HepG2 (cell line): Measurements from ENCODE around the gene CPLANE2. TPM values are rescaled to one million over a fixed set of nuclear protein-coding genes. Genes with fewer than 3 reads are reported as not detected.

Source experiments
- ATAC-seq: fragments of 200-7000 bp; cut with Tn5 transposase; 3 replicates; pipeline ENCODE4 v1.9.1; 2020; ENCODE audit warnings: mild to moderate bottlenecking, moderate library complexity
- BruUV-seq: library from RNA; stranded (reverse); fragments of 400-500 nt; replicated peaks from 2 replicates; lab custom pipeline; 2021; lab: Mats Ljungman, UMichigan
- CTCF ChIA-PET: fragments of 300-600 bp; formaldehyde crosslinking; extraction: SDS; loops from one replicate; lab custom pipeline; 2021; ENCODE audit warnings: low total read pairs, inconsistent platforms, low intra/inter-chr PET ratio; lab: Yijun Ruan, JAX
- POLR2A ChIA-PET: fragments of 350-600 bp; sonication (Branson Sonifier 250); formaldehyde crosslinking; loops from one replicate; lab custom pipeline; 2020; ENCODE audit warnings: antibody characterized with exemption, inconsistent platforms; lab: Yijun Ruan, JAX
- DNase-seq: peaks from one replicate; pipeline ENCODE4 v3.0.0-alpha.2; 2015; ENCODE audit warnings: low spot score
- FAIRE-seq: peaks from 3 replicates; lab custom pipeline; 2011; peaks lifted over from hg19 to GRCh38; lab: Jason Lieb, UNC
- H2AFZ ChIP-seq: one replicate; pipeline ENCODE4 v1.6.1; 2011; ENCODE audit warnings: low read length, inconsistent platforms
- H3K27ac ChIP-seq: fragments of 300-600 bp; 3 replicates; pipeline ENCODE4 v1.8.0; 2011; ENCODE audit warnings: mixed run types, mild to moderate bottlenecking, mixed read lengths, low read length, inconsistent platforms; ENCODE audit not compliant: insufficient read depth; ENCODE audit errors: extremely low read length
- H3K27me3 ChIP-seq, 2 experiments: fragments of 200-600 bp in 1 of 2; 2 replicates in 1 of 2; 3 replicates in 1 of 2; pipeline versions ENCODE4 v1.6.0 to v1.8.0; 2011; ENCODE audit warnings: low read length in 2 of 2, mild to moderate bottlenecking in 2 of 2, moderate library complexity in 2 of 2, inconsistent platforms in 1 of 2; ENCODE audit not compliant: insufficient read depth in 2 of 2, control insufficient read depth in 1 of 2
- H3K36me3 ChIP-seq, 2 experiments: fragments of 200-600 bp in 1 of 2; replicated peaks in 1 of 2; 2 replicates in 1 of 2; 3 replicates in 1 of 2; pipeline versions ENCODE4 v1.5.1 to v1.8.0; 2011; ENCODE audit warnings: low read length in 2 of 2, inconsistent platforms in 1 of 2; ENCODE audit not compliant: insufficient read depth in 2 of 2, control insufficient read depth in 1 of 2
- H3K4me1 ChIP-seq: 2 replicates; pipeline ENCODE4 v1.5.1; 2012; ENCODE audit warnings: low read length, inconsistent platforms; ENCODE audit not compliant: insufficient read depth
- H3K4me2 ChIP-seq: 2 replicates; pipeline ENCODE4 v1.6.0; 2011; ENCODE audit warnings: low read depth, low read length, inconsistent platforms
- H3K4me3 ChIP-seq, 3 experiments: fragments of 200-600 bp in 1 of 3; sonication (generic), shearing (Covaris generic) in 1 of 3; replicated peaks in 1 of 3; 2 replicates each; pipeline ENCODE4 v1.5.1; 2011 to 2016; ENCODE audit warnings: low read length in 3 of 3, inconsistent platforms in 2 of 3, low read depth in 2 of 3, mild to moderate bottlenecking in 2 of 3, control low read depth in 1 of 3, mixed read lengths in 1 of 3; ENCODE audit not compliant: insufficient read depth in 1 of 3
- H3K79me2 ChIP-seq: one replicate; pipeline ENCODE4 v1.6.1; 2011; ENCODE audit warnings: low read length, inconsistent platforms; ENCODE audit not compliant: insufficient read depth
- H3K9ac ChIP-seq: 2 replicates; pipeline ENCODE4 v1.6.0; 2011; ENCODE audit warnings: mild to moderate bottlenecking, low read depth, low read length, inconsistent platforms; ENCODE audit not compliant: insufficient read depth
- H3K9me3 ChIP-seq: 2 replicates; pipeline ENCODE4 v1.5.1; 2012; ENCODE audit warnings: mild to moderate bottlenecking, low read length
- H4K20me1 ChIP-seq: 2 replicates; pipeline ENCODE4 v1.6.0; 2011; ENCODE audit warnings: inconsistent platforms, mild to moderate bottlenecking, low read length, moderate library complexity; ENCODE audit not compliant: insufficient read depth
- NFIB ChIP-seq: sonication (generic); formaldehyde crosslinking; IDR thresholded peaks from 2 replicates; pipeline ENCODE4 v1.9.0; 2021; ENCODE audit warnings: missing genetic modification reagents, mild to moderate bottlenecking, borderline replicate concordance
- PRMT3 ChIP-seq: sonication (generic); formaldehyde crosslinking; IDR thresholded peaks from 2 replicates; pipeline ENCODE4 v1.8.1; 2022; ENCODE audit warnings: low read depth, mild to moderate bottlenecking, moderate library complexity, missing genetic modification reagents, borderline replicate concordance
- SMAD1 ChIP-seq: sonication (generic); formaldehyde crosslinking; IDR thresholded peaks from 2 replicates; pipeline ENCODE4 v1.4.0; 2020; ENCODE audit warnings: missing genetic modification reagents, low read depth, mild to moderate bottlenecking, borderline replicate concordance
- SUZ12 ChIP-seq: fragments of 150-350 bp; IDR thresholded peaks from 2 replicates; pipeline ENCODE4 v1.6.1; 2014; ENCODE audit warnings: low read depth, low read length
- TOPORS ChIP-seq: sonication (generic); formaldehyde crosslinking; IDR thresholded peaks from 2 replicates; pipeline ENCODE4 v1.8.0; 2023; ENCODE audit warnings: mild to moderate bottlenecking, missing genetic modification reagents
- ZFAT ChIP-seq: sonication (generic); formaldehyde crosslinking; conservative IDR thresholded peaks from 2 replicates; pipeline ENCODE4 v1.8.1; 2023; ENCODE audit warnings: missing genetic modification reagents, inconsistent platforms
- ZFP36 ChIP-seq: fragments of 150-350 bp; IDR thresholded peaks from 2 replicates; pipeline ENCODE4 v1.6.1; 2018; ENCODE audit warnings: borderline replicate concordance, low read length, low read depth; ENCODE audit not compliant: partially characterized antibody
- ZNF136 ChIP-seq: sonication (generic); formaldehyde crosslinking; IDR thresholded peaks from 2 replicates; pipeline ENCODE4 v1.8.1; 2022; ENCODE audit warnings: low read depth, mild to moderate bottlenecking, moderate library complexity, missing genetic modification reagents
- ZNF251 ChIP-seq: sonication (generic); formaldehyde crosslinking; IDR thresholded peaks from 2 replicates; pipeline ENCODE4 v1.9.0; 2021; ENCODE audit warnings: mild to moderate bottlenecking, missing genetic modification reagents
- ZNF607 ChIP-seq: sonication (generic); formaldehyde crosslinking; IDR thresholded peaks from 2 replicates; pipeline ENCODE4 v1.5.1; 2020; ENCODE audit warnings: missing genetic modification reagents, mild to moderate bottlenecking, borderline replicate concordance
- ZNF629 ChIP-seq: sonication (generic); formaldehyde crosslinking; conservative IDR thresholded peaks from 2 replicates; pipeline ENCODE4 v1.5.0; 2020; ENCODE audit warnings: missing genetic modification reagents
- WGBS: methylation state at CpG from one replicate; pipeline ENCODE4 v1.1.6; 2017; ENCODE audit warnings: low lambda C conversion rate; 5-methylcytosine and 5-hydroxymethylcytosine counted together
- in situ Hi-C: cut with HindIII; loops from 2 replicates; pipeline ENCODE4 v1.10.0; 2017; ENCODE audit warnings: low pct_unique_long_range_greater_than_20kb; ENCODE audit not compliant: extremely low pct_ligation_motif_present
- intact Hi-C: fragments of 100-400 bp; cut with micrococcal nuclease; formaldehyde crosslinking; loops from one replicate; pipeline ENCODE4 v1.10.0; 2022; ENCODE audit not compliant: unreplicated experiment
- polyA plus RNA-seq, 8 experiments: library from polyadenylated mRNA; depleted of rRNA in 3 of 8; stranded (reverse) in 7 of 8; unstranded in 1 of 8; fragments of >200 nt; fragmentation: Illumina TruSeq in 4 of 8; extraction: Trizol in 4 of 8; gene quantifications; 2 replicates each; pipeline versions ENCODE4 v1.2.1 to v1.2.3, GENCODE V29; 2011 to 2016; ENCODE audit warnings: low read depth in 4 of 8, missing spikeins in 1 of 8, mixed read lengths in 1 of 8; ENCODE audit not compliant: insufficient read depth in 1 of 8
- total RNA-seq, 5 experiments: library from RNA; depleted of rRNA; stranded (reverse); fragments of >200 nt; fragmentation: Illumina TruSeq; extraction: Trizol; gene quantifications; 2 replicates each; pipeline ENCODE4 v1.2.3, GENCODE V29; 2016; ENCODE audit warnings: low read depth in 1 of 5

Gene CPLANE2
- total and polyA plus RNA-seq, 2 of the 13 experiments (the other 11 are each of a cell fraction or from before 2014, with no cell fraction given) = 0.29 to 1.6 TPM

DNA sequence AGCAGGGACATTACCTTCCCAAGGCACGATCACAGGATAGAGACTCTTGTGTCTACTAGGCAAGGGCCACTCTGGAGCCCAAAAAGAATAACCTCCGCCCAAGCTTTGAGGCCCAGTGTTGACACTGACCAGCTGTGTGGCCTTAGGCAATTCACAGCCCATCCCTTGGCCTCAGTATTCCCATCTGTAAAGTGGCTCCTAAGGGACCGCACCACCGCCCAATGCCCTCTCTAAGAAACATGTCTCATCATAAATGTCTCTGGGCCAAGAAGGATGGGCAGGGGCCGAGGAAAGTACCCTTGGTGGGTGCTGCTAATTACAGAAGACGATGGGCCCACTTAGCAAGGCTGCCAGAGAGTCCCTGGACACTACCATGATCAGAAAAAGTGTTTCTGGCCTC, 25.2 kb downstream of the CPLANE2 start:
- CTCF ChIA-PET = no interaction called here
- Histone ChIP-seq H3K79me2 (no peaks in the 10 kb centered on the region), H3K4me3 (no peak overlapping the region), H3K27ac (no peak overlapping the region), H3K4me2 (peak overlapping the region; percentile 40; the same call in 1 of the 2 replicates), H3K36me3 (no peaks in the 10 kb centered on the region), H2AFZ (no peak overlapping the region), H3K4me1 (peaks cover 52% of the 10 kb centered on the region), H3K9ac (no peak overlapping the region), H3K27me3 (peaks cover 9 to 44% of the 10 kb centered on the region in 2 experiments; a peak in 3 of 5 replicates), H4K20me1 (no peaks in the 10 kb centered on the region), H3K9me3 (no peaks in the 10 kb centered on the region)
- in situ Hi-C loops = no loop called here
- intact Hi-C loops = no loop called here
- DNase-seq = no peak
- TF ChIP-seq ZNF629 (CRISPR knock-in tag) (peak; percentile 86), PRMT3 (CRISPR knock-in tag) (no peak), NFIB (CRISPR knock-in tag) (no peak), SMAD1 (CRISPR knock-in tag) (no peak), TOPORS (no peak), SUZ12 (no peak), ZFAT (CRISPR knock-in tag) (no peak), ZNF136 (CRISPR knock-in tag) (no peak), ZNF251 (CRISPR knock-in tag) (no peak)
- POLR2A ChIA-PET = no interaction called here
- no TSS peak for BruUV-seq
- no peak for ATAC-seq
- no peak for FAIRE-seq
- WGBS = 18% methylated on average over 3 of the region's 6 CpGs

GRCh38 chr1:16210581-16210980, 26.4 kb downstream of the CPLANE2 start:
- intact Hi-C loops (no loop called here), in situ Hi-C loops (no loop called here)
- no peaks in the 10 kb centered on the region for H3K9me3 ChIP-seq
- no peaks in the 10 kb centered on the region for H3K79me2 ChIP-seq
- H2AFZ ChIP-seq = no peak overlapping the region
- H3K4me1 ChIP-seq = peaks cover 48% of the 10 kb centered on the region
- ATAC-seq (no peak), FAIRE-seq (no peak), DNase-seq (no peak)
- no peaks in the 10 kb centered on the region for H3K36me3 ChIP-seq
- ChIA-PET CTCF (no interaction called here), POLR2A (no interaction called here)
- BruUV-seq = no TSS peak
- H3K9ac ChIP-seq = no peak overlapping the region
- WGBS = 21% methylated on average over 4 of the region's 4 CpGs
- H3K27me3 ChIP-seq = peaks cover 9 to 41% of the 10 kb centered on the region in 2 experiments; a peak in 3 of 5 replicates
- TF ChIP-seq ZFP36 (peak; percentile 68), ZNF607 (no peak)
- H3K4me3 ChIP-seq = no peak overlapping the region
- H3K27ac ChIP-seq = no peak overlapping the region
- no peak overlapping the region for H3K4me2 ChIP-seq
- H4K20me1 ChIP-seq = no peaks in the 10 kb centered on the region
